Cortex of kidney (tissue), 1 donor: ENCODE data around the gene ZBED2.
"Not testable (repeated sequence)": the region's sequence is repeated elsewhere in the genome, so short reads cannot be mapped to it uniquely, and the experiment has no call there.

Experiments
- DNase-seq: peaks from one replicate; lab custom pipeline; 2025; lab: John Stamatoyannopoulos, UW

Gene ZBED2

GRCh38 chr3:111571907-111572460 is 23.2 kb downstream of the ZBED2 start:
- no peak for DNase-seq

GRCh38 chr3:111571282-111571681 is 23.9 kb downstream of the ZBED2 start:
- DNase-seq = no peak

- no peak for DNase-seq
Observed at GRCh38 chr3:111570404-111571030, 24.6 kb downstream of the ZBED2 start.

- DNase-seq = no peak
Observed at GRCh38 chr3:111568911-111569310, 26.2 kb downstream of the ZBED2 start.

GRCh38 chr3:111568355-111568754 is 26.8 kb downstream of the ZBED2 start:
- DNase-seq = no peak

GRCh38 chr3:111566844-111567243 is 28.3 kb downstream of the ZBED2 start:
- no peak for DNase-seq

- DNase-seq = not testable (repeated sequence)
Observed at GRCh38 chr3:111561902-111562301, 33.2 kb downstream of the ZBED2 start.

- DNase-seq = no peak
Observed at GRCh38 chr3:111548756-111549155, 46.4 kb downstream of the ZBED2 start.

- no peak for DNase-seq
Observed at GRCh38 chr3:111548092-111548491, 47.1 kb downstream of the ZBED2 start.

- DNase-seq = no peak
Observed at GRCh38 chr3:111547631-111548030, 47.5 kb downstream of the ZBED2 start.

GRCh38 chr3:111545349-111545748 is 49.8 kb downstream of the ZBED2 start:
- DNase-seq = no peak
